CD4-positive, alpha-beta T cell treated with Interleukin-1 beta for 1 hour (primary cell): Measurements from ENCODE around the gene ARL4A.
A peak's percentile ranks its signal among the peaks of the same experiment; 100 is the strongest.
"Not testable (repeated sequence)": the region's sequence is repeated elsewhere in the genome, so short reads cannot be mapped to it uniquely, and the experiment has no call there.

Source experiments
- DNase-seq, 2 donors: peaks; one replicate each; pipeline ENCODE4 v3.0.0-alpha.2; 2020 to 2022

Gene ARL4A

GRCh38 chr7:12686891-12687717 is at the start of gene ARL4A:
Gene ARL4A, plus strand, starts transcription at chr7:12687633. Its CDS starts 622 bp downstream, at chr7:12688255.
- peak; percentile 91 to 92 for DNase-seq

- no peak for DNase-seq
Observed at GRCh38 chr7:12637819-12638592, 49.4 kb upstream of the ARL4A start.

DNA sequence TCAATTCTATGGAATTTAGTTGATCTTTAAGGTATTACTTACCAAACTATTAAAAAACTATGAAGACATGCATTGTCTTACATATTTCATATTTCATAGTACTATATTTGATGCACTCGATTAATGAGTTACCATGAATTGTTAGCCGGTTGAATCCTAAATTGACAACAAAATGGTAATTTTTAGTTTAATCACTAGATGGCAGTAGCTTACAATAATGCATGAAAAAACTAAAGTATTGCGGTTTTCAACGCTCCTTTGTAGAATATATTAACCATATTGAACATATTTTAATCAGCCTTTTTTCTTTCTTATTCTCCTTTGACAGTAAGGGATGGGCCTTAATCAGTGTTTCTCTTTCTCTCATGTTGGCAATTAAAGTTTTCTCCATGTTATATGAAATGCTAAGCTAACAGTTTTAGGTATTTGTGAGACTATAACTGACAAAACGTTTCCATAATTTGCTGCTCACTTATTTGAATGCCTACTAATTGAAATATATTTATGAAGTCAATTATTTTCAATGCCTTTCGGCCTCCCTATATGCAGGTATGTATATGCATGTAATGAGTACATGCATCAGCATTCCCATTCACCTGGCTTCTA is 48.5 kb upstream of the ARL4A start:
- DNase-seq = peak in 1 of 2 donors; percentile 56

DNA sequence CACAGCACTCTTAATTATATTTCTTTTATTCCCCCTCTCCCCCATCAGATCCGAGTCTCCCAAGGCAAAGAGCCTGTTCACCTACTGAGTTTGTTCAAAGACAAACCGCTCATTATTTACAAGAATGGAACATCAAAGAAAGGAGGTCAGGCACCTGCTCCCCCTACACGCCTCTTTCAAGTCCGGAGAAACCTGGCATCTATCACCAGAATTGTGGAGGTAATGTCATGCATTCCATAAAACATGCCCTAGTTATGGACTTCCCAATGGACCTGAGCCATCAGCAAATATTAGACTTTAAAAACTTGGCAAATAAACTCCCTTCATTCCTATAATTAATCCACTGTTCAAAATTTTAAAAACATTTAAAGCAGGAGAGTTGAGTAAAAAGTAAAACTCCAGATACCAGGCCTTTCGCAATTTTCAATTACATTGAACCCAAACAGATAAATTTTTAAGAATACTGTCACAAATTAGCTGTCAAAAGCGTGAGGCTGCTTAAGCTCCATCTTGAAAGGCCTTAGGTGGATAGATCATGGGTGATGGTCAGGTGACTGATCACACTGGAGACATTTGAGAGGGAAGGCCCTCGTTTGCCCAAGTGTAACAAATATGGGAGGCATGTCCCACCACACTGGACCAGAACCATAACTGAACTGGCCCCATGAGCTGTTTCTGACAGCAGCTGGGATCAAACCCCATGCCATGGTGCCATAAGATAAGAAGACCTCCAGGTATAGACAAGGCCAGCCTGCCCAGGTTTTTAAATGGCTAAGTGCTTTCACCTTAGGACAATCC is 46.9 kb upstream of the ARL4A start:
- no peak for DNase-seq

GRCh38 chr7:12641196-12641595 is 46.2 kb upstream of the ARL4A start:
- no peak for DNase-seq

DNA sequence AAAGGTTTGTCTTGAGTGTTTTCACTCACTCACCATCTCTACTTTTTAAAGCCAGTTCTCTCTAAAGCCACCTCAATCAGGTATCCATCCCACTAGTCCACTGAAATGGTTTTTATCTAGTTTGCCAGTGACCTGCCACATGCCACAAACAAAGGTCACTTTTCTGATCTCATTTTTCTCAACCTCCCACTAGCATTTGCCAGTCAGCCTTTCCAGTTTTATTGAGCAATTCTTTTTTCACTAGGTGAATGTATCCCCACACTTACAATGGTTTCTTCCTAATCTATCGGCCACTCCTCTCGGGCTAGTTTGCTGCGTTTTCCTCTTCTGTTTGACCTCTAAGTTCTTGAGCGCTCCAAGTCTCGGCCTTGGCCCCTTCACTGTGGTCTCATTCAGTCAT is 44.9 kb upstream of the ARL4A start:
- DNase-seq = no peak

GRCh38 chr7:12643001-12643643 is 44.3 kb upstream of the ARL4A start:
- no peak for DNase-seq

DNA sequence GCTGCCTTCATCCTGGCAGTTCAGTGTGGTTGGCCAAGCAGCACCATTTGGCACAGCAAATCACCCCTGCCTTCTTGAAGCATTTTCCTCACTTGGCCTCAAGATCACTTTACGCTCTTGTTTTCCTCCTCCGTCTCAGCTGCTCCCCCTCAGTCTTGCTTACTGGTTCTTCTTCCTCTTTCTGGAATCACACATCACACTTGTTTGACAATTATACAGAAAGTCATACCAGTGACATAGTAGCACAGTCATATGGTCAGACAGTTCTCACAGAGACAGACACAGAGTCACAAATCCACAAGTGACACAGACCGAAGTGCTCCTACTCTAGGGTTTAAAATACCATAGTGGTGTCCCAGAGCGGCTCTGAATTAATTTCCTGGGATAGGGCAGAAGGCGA is 43.8 kb upstream of the ARL4A start:
- DNase-seq = peak in 1 of 2 donors; percentile 36

GRCh38 chr7:12645212-12645611 is 42.2 kb upstream of the ARL4A start:
- DNase-seq = not testable (repeated sequence)

- no peak for DNase-seq
Observed at GRCh38 chr7:12646139-12646538, 41.3 kb upstream of the ARL4A start.

- DNase-seq = no peak
Observed at GRCh38 chr7:12647364-12648219, 39.8 kb upstream of the ARL4A start.

GRCh38 chr7:12648704-12649261 is 38.6 kb upstream of the ARL4A start:
- DNase-seq = no peak

GRCh38 chr7:12649348-12649747 is 38.1 kb upstream of the ARL4A start:
- no peak for DNase-seq

DNA sequence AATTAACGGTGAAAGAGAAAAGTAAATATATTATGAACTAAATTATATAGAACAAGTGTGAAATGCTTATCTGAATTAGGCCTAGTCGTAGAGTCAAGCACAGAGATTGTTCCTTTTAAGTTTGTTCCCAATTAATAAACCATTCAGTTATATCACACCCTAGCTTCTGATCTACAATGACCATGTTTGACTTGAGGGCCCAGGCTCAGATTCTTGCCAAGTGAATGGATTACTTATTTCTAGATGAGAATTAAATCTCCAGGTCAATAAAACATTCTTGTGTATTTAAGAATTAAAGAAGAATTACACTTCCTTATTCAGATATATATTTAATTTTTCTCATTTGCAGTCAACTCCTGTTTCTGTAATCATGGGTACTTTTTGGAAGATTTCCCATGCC is 37.4 kb upstream of the ARL4A start:
- DNase-seq = no peak

GRCh38 chr7:12653110-12653509 is 34.3 kb upstream of the ARL4A start:
- DNase-seq = no peak

- DNase-seq = no peak
Observed at GRCh38 chr7:12653518-12653917, 33.9 kb upstream of the ARL4A start.

DNA sequence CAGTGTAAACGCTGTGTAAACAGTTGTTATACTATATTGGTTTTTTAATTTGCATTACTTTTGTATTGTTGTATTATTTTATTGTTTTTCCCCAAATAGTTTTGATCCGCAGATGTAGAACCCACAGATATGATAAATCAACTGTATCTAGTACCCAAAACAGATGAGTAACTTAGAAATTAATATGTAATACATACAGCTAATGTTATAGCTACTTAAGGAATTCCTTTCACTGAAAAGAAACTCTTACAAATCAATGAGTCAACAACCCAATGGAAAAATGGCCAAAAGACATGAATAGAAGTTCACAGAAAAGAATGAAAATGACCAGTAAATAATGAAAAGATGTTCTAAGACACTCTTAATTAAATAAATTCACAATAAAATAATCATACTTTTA is 32.3 kb upstream of the ARL4A start:
- DNase-seq = no peak

GRCh38 chr7:12660423-12660822 is 27.0 kb upstream of the ARL4A start:
- not testable (repeated sequence) for DNase-seq

GRCh38 chr7:12660986-12661385 is 26.4 kb upstream of the ARL4A start:
- DNase-seq = not testable (repeated sequence)

DNA sequence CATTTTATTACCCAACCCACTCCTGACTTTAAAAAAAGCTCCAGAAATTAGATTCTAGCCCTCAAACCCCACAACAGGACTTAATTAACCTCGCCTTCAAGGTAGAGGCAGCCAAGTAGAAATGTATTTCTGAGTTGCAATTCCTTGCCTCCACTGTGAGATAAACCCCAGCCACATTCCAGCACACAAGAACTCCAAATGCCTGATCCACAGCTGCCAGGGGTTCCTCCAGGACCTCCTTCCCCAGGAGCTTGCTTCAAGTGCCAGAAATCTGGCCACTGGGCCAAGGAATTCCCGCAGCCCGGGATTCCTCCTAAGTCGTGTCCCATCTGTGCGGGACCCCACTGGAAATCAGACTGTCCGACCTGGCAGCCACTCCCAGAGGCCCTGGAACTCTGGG is 25.9 kb upstream of the ARL4A start:
- DNase-seq = no peak
